Gastroesophageal sphincter (tissue), 3 donors: ENCODE results near the gene IDS.

Source experiments
- POLR2A ChIP-seq, 2 donors: fragments of 450-650 bp; IDR thresholded peaks; one replicate each; pipeline ENCODE4 v1.6.1; 2017; ENCODE audit warnings: antibody characterized with exemption in 2 of 2, mild to moderate bottlenecking in 2 of 2, moderate library complexity in 1 of 2
- TF ChIP-seq, protein P1 (sequence below), 4 experiments: fragments of 200-600 bp in 2 of 4; fragments of 450-650 bp in 2 of 4; sonication (generic) in 1 of 4; IDR thresholded peaks; one replicate each; pipeline ENCODE4 v1.5.1; 2017 to 2019; ENCODE audit warnings: antibody characterized with exemption in 4 of 4, mild to moderate bottlenecking in 2 of 4, moderate library complexity in 2 of 4

DNA sequence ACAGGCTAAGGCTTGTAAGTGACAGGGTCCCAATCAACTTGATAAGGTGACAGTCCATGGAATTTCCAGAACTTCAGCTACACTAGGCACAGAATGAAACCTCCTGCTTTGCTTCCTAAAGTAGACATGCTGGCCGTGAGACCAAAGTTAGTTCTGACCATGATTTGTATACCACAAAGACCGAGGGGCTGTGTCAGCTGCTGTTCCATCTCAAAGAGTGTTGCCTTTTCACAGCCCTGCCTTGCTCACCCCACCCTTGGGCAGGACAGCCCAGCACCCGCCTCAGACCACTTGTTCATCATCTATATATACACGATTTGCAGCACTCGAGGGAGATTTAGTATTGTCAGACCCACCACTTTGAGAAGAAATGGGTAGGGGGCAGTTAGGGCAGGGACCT is 5.3 kb downstream of the IDS start:
- TF ChIP-seq POLR2A (IDR thresholded peaks at IDR 0.05) = no peak
- TF ChIP-seq, protein P1, sequence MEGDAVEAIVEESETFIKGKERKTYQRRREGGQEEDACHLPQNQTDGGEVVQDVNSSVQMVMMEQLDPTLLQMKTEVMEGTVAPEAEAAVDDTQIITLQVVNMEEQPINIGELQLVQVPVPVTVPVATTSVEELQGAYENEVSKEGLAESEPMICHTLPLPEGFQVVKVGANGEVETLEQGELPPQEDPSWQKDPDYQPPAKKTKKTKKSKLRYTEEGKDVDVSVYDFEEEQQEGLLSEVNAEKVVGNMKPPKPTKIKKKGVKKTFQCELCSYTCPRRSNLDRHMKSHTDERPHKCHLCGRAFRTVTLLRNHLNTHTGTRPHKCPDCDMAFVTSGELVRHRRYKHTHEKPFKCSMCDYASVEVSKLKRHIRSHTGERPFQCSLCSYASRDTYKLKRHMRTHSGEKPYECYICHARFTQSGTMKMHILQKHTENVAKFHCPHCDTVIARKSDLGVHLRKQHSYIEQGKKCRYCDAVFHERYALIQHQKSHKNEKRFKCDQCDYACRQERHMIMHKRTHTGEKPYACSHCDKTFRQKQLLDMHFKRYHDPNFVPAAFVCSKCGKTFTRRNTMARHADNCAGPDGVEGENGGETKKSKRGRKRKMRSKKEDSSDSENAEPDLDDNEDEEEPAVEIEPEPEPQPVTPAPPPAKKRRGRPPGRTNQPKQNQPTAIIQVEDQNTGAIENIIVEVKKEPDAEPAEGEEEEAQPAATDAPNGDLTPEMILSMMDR (IDR thresholded peaks at IDR 0.05) = no peak
